Astrocyte (in vitro differentiated cells and primary cell): ENCODE measurements around the gene STK40.

Experiments used
- CTCF ChIP-seq: IDR thresholded peaks from 2 replicates; pipeline ENCODE4 v1.5.1; 2011; ENCODE audit warnings: low read depth, mild to moderate bottlenecking, inconsistent platforms, low read length, moderate library complexity; ENCODE audit not compliant: insufficient read depth
- EZH2 ChIP-seq: IDR thresholded peaks from 2 replicates; pipeline ENCODE4 v1.6.1; 2012; ENCODE audit warnings: mild to moderate bottlenecking, low read length, inconsistent platforms; ENCODE audit not compliant: insufficient read depth

GRCh38 chr1:36297062-36297461 lies 88.7 kb downstream of the STK40 start:
- TF ChIP-seq CTCF (no peak), EZH2 (no peak)
